GM12874 (cell line): Measurements from ENCODE around the gene ZNF471.

Experiments used
- CTCF ChIP-seq: IDR thresholded peaks from 2 replicates; pipeline ENCODE4 v1.5.1; 2011; ENCODE audit warnings: low read depth, mild to moderate bottlenecking, control low read depth, low read length, moderate library complexity; ENCODE audit not compliant: insufficient read depth

ZNF471 gene

GRCh38 chr19:56547535-56547934, 39.9 kb downstream of the ZNF471 start:
- TF ChIP-seq CTCF, result peak; percentile 38; the same call in 1 of the 2 replicates

- TF ChIP-seq CTCF, result no peak
Measured at GRCh38 chr19:56554272-56554869, 46.7 kb downstream of the ZNF471 start.

- no peak for TF ChIP-seq CTCF
Measured at GRCh38 chr19:56562766-56563165, 55.1 kb downstream of the ZNF471 start.

- TF ChIP-seq CTCF, result no peak
Measured at GRCh38 chr19:56566904-56567273, 59.2 kb downstream of the ZNF471 start.

GRCh38 chr19:56567274-56568120, 59.8 kb downstream of the ZNF471 start, which contains the start of gene ZNF470:
TSS of gene ZNF470 (plus strand) at chr19:56567468. CDS start at chr19:56570312, 2,844 bp downstream.
- TF ChIP-seq CTCF, result no peak

- no peak for TF ChIP-seq CTCF
Measured at GRCh38 chr19:56572589-56572988, 64.9 kb downstream of the ZNF471 start.

- no peak for TF ChIP-seq CTCF
Measured at GRCh38 chr19:56573914-56574313, 66.3 kb downstream of the ZNF471 start.
